SK-N-MC (cell line): Measurements from ENCODE around the gene BIRC2.

Experiments used
- EZH2 ChIP-seq: fragments of 200-600 bp; sonication (generic); IDR thresholded peaks from one replicate; pipeline ENCODE4 v1.6.1; 2017; ENCODE audit warnings: antibody characterized with exemption
- FOXP2 ChIP-seq: optimal IDR thresholded peaks from 2 replicates; pipeline ENCODE3; 2011; ENCODE audit warnings: mild to moderate bottlenecking, moderate library complexity; ENCODE audit not compliant: insufficient read depth; ENCODE audit errors: extremely low read length, control extremely low read depth
- POLR2AphosphoS5 ChIP-seq: IDR thresholded peaks from 2 replicates; pipeline ENCODE4 v1.6.1; 2012; ENCODE audit warnings: mild to moderate bottlenecking, low read depth, low read length, borderline replicate concordance

DNA sequence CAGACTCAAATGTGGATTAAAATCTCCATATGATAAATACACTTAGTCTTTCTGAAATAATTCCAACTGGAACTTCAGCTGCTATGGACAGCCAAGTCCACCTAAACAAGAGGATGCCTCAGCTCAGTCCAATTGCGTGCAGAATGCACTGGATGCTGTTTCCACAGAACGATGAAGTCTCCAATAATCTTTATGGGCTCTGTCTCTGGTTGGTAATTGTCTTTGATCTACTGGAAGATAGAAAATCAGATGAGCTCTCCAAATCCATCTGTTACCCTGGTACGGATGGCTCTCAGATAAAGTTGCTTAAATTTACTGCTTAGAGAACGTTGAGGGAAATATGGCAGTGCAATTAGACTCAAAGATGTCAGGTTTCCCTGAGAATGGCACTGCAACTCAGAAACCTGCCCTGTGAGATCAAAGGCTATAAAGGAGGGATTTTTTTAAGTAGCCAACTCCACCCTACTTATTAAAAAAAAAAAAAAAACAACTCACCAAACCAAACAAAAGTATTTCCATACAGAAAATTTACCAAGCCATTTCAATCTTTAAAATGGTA lies 30.6 kb upstream of the BIRC2 start:
- TF ChIP-seq EZH2 (no peak), POLR2AphosphoS5 (no peak), FOXP2 (no peak)
